Neural cell (in vitro differentiated cells): ENCODE results near the gene HMCN2. TPM values are rescaled to one million over a fixed set of nuclear protein-coding genes. Genes with fewer than 3 reads are reported as not detected.

Experiments
- H2AFZ ChIP-seq: fragments of 200-600, 300-800 bp; sonication (generic), shearing (Covaris generic); 2 replicates; pipeline ENCODE4 v1.6.0; 2014; ENCODE audit warnings: low read depth, mild to moderate bottlenecking, antibody characterized with exemption, low read length, moderate library complexity
- H3F3A ChIP-seq: fragments of 200-600 bp; shearing (Covaris generic); 2 replicates; pipeline ENCODE4 v1.6.1; 2016; ENCODE audit warnings: mild to moderate bottlenecking, moderate library complexity, mixed read lengths, antibody characterized with exemption, low read length; ENCODE audit not compliant: insufficient read depth, poor library complexity, severe bottlenecking
- H3K27ac ChIP-seq: fragments of 200-600, 300-800 bp; sonication (generic), shearing (Covaris generic); 2 replicates; pipeline ENCODE4 v1.5.1; 2014; ENCODE audit warnings: mild to moderate bottlenecking, low read length, moderate library complexity
- H3K27me3 ChIP-seq: fragments of 300-800, 200-600 bp; sonication (generic), shearing (Covaris generic); 2 replicates; pipeline ENCODE4 v1.6.0; 2014; ENCODE audit warnings: mild to moderate bottlenecking, low read depth, low read length, moderate library complexity; ENCODE audit not compliant: insufficient read depth
- H3K36me3 ChIP-seq: fragments of 300-800, 200-600 bp; sonication (generic), shearing (Covaris generic); 2 replicates; pipeline ENCODE4 v1.5.1; 2014; ENCODE audit warnings: mild to moderate bottlenecking, antibody characterized with exemption, low read length, moderate library complexity; ENCODE audit not compliant: insufficient read depth
- H3K4me2 ChIP-seq: fragments of 300-800, 200-600 bp; sonication (generic), shearing (Covaris generic); 2 replicates; pipeline ENCODE4 v1.6.0; 2014; ENCODE audit warnings: mild to moderate bottlenecking, low read length
- H3K4me3 ChIP-seq: fragments of 300-800, 200-600 bp; sonication (generic), shearing (Covaris generic); 2 replicates; pipeline ENCODE4 v1.5.1; 2014; ENCODE audit warnings: mild to moderate bottlenecking, low read length, moderate library complexity
- H3K79me2 ChIP-seq: fragments of 200-600 bp; shearing (Covaris generic); replicated peaks from 2 replicates; pipeline ENCODE4 v1.6.0; 2014; ENCODE audit warnings: mild to moderate bottlenecking, low read length, moderate library complexity; ENCODE audit not compliant: insufficient read depth
- H3K9ac ChIP-seq: fragments of 300-800, 200-600 bp; sonication (generic), shearing (Covaris generic); 2 replicates; pipeline ENCODE4 v1.6.1; 2016; ENCODE audit warnings: mild to moderate bottlenecking, low read length, mixed read lengths
- H3K9me2 ChIP-seq: fragments of 200-600 bp; shearing (Covaris generic); 2 replicates; pipeline ENCODE4 v1.6.1; 2016; ENCODE audit warnings: mild to moderate bottlenecking, low read length, mixed read lengths; ENCODE audit not compliant: insufficient read depth
- H3K9me3 ChIP-seq: fragments of 200-600, 300-800 bp; sonication (generic), shearing (Covaris generic); 2 replicates; pipeline ENCODE4 v1.6.1; 2016; ENCODE audit warnings: mild to moderate bottlenecking, mixed run types, low read length, moderate library complexity, mixed read lengths
- H4K20me1 ChIP-seq: fragments of 200-600 bp; shearing (Covaris generic); 2 replicates; pipeline ENCODE4 v1.6.1; 2016; ENCODE audit warnings: mild to moderate bottlenecking, mixed run types; ENCODE audit not compliant: insufficient read depth
- EP300 ChIP-seq: fragments of 450-650 bp; conservative IDR thresholded peaks from 2 replicates; pipeline ENCODE4 v1.6.1; 2014; ENCODE audit warnings: antibody characterized with exemption, mild to moderate bottlenecking, moderate library complexity; ENCODE audit not compliant: poor library complexity, severe bottlenecking
- EZH2 ChIP-seq: fragments of 200-600, 300-800 bp; shearing (Covaris generic), sonication (generic); IDR thresholded peaks from 2 replicates; pipeline ENCODE4 v1.6.1; 2014; ENCODE audit warnings: antibody characterized with exemption, low read length, borderline replicate concordance, mild to moderate bottlenecking; ENCODE audit not compliant: insufficient read depth, poor library complexity, severe bottlenecking
- MXI1 ChIP-seq: fragments of 450-650 bp; conservative IDR thresholded peaks from 2 replicates; pipeline ENCODE4 v1.6.1; 2014; ENCODE audit warnings: antibody characterized with exemption, mild to moderate bottlenecking; ENCODE audit not compliant: poor library complexity, severe bottlenecking
- POLR2AphosphoS5 ChIP-seq: IDR thresholded peaks from 2 replicates; pipeline ENCODE4 v1.6.1; 2012
- RAD21 ChIP-seq: fragments of 450-650 bp; conservative IDR thresholded peaks from 2 replicates; pipeline ENCODE4 v1.6.1; 2014; ENCODE audit warnings: antibody characterized with exemption, mild to moderate bottlenecking, moderate library complexity
- SMC3 ChIP-seq: fragments of 450-650 bp; conservative IDR thresholded peaks from 2 replicates; pipeline ENCODE4 v1.6.1; 2014; ENCODE audit warnings: antibody characterized with exemption, mild to moderate bottlenecking, moderate library complexity; ENCODE audit not compliant: poor library complexity
- TAF1 ChIP-seq: IDR thresholded peaks from 2 replicates; pipeline ENCODE4 v1.6.1; 2012; ENCODE audit warnings: low read depth
- polyA plus RNA-seq: library from polyadenylated mRNA; depleted of rRNA; stranded (reverse); fragments of >200 nt; gene quantifications from 2 replicates; pipeline ENCODE4 v1.2.3, GENCODE V29; 2014
- TF ChIP-seq, protein P1 (sequence below): IDR thresholded peaks from 2 replicates; pipeline ENCODE4 v1.6.1; 2012; ENCODE audit warnings: borderline replicate concordance
- TF ChIP-seq, protein P2 (sequence below): fragments of 450-650 bp; IDR thresholded peaks from 2 replicates; pipeline ENCODE4 v1.5.1; 2014; ENCODE audit warnings: antibody characterized with exemption, mild to moderate bottlenecking, moderate library complexity; ENCODE audit not compliant: poor library complexity, severe bottlenecking

Gene HMCN2
- polyA plus RNA-seq, 1 donor from 2014 or later = 1.7 TPM

DNA sequence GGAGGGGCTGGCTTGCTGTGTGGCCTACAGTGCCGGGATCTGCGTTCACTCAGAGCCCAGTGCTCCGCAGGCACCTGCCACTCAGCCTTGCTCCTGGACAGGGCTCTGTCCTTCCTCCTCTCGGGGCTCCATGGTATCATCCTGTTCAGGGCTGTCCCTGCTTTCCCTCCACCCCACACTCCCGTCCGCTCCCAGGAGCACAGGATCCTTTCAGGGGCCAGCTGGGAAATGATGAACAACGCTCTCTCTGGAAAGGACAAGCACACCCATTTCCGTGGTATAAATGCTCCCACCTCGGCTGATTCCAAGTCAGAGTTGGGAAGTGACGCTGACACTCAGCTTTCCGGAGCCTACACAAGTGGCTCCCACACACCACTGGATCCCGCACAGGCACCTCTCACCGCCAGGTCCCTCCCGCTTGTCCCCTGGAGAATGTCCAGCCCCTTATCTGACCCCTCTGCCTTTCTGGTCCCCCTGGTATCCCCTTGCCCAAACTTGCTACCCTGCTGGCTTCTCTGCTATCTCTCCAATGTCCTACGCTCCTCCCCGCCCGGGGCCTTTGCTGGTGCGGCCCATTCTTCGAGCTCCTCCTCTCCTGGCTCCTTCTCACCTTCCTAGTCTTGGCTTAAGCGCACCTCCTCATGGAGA, 21.3 kb downstream of the HMCN2 start:
- no peaks in the 10 kb centered on the region for H3K27me3 ChIP-seq
- no peak overlapping the region for H3K27ac ChIP-seq
- no peak for TF ChIP-seq EP300
- TF ChIP-seq, protein P1, sequence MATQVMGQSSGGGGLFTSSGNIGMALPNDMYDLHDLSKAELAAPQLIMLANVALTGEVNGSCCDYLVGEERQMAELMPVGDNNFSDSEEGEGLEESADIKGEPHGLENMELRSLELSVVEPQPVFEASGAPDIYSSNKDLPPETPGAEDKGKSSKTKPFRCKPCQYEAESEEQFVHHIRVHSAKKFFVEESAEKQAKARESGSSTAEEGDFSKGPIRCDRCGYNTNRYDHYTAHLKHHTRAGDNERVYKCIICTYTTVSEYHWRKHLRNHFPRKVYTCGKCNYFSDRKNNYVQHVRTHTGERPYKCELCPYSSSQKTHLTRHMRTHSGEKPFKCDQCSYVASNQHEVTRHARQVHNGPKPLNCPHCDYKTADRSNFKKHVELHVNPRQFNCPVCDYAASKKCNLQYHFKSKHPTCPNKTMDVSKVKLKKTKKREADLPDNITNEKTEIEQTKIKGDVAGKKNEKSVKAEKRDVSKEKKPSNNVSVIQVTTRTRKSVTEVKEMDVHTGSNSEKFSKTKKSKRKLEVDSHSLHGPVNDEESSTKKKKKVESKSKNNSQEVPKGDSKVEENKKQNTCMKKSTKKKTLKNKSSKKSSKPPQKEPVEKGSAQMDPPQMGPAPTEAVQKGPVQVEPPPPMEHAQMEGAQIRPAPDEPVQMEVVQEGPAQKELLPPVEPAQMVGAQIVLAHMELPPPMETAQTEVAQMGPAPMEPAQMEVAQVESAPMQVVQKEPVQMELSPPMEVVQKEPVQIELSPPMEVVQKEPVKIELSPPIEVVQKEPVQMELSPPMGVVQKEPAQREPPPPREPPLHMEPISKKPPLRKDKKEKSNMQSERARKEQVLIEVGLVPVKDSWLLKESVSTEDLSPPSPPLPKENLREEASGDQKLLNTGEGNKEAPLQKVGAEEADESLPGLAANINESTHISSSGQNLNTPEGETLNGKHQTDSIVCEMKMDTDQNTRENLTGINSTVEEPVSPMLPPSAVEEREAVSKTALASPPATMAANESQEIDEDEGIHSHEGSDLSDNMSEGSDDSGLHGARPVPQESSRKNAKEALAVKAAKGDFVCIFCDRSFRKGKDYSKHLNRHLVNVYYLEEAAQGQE = no peak
- no peak for TF ChIP-seq POLR2AphosphoS5
- TF ChIP-seq, protein P2, sequence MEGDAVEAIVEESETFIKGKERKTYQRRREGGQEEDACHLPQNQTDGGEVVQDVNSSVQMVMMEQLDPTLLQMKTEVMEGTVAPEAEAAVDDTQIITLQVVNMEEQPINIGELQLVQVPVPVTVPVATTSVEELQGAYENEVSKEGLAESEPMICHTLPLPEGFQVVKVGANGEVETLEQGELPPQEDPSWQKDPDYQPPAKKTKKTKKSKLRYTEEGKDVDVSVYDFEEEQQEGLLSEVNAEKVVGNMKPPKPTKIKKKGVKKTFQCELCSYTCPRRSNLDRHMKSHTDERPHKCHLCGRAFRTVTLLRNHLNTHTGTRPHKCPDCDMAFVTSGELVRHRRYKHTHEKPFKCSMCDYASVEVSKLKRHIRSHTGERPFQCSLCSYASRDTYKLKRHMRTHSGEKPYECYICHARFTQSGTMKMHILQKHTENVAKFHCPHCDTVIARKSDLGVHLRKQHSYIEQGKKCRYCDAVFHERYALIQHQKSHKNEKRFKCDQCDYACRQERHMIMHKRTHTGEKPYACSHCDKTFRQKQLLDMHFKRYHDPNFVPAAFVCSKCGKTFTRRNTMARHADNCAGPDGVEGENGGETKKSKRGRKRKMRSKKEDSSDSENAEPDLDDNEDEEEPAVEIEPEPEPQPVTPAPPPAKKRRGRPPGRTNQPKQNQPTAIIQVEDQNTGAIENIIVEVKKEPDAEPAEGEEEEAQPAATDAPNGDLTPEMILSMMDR = no peak
- no peak for TF ChIP-seq RAD21
- no peak for TF ChIP-seq SMC3

DNA sequence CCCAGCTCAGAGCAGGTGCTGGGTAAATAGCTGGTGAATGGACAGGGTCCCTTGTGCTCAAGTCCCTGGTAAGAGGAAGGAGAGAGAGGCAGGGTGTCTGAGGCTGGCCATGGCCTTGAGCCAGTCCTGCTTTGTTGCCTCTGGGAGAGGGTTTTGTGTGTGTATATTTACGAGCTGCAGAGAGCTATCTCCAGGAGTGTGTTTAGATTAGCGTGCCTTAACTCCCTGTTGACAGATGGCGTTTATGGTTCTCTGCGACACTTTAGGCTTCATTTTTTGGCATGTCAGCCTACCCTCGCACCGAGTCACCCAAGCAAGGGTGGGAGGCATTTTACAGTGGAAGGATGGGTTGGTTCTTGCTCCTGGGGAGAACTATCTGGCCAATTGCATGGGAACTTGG, 22.2 kb downstream of the HMCN2 start:
- no peak for TF ChIP-seq RAD21
- TF ChIP-seq, protein P1 = no peak
- no peak for TF ChIP-seq SMC3
- TF ChIP-seq, protein P2 = no peak
- TF ChIP-seq EP300 = no peak
- no peak for TF ChIP-seq TAF1
- TF ChIP-seq MXI1 = no peak
- no peak for TF ChIP-seq POLR2AphosphoS5
- TF ChIP-seq EZH2 = no peak
- Histone ChIP-seq H3K27me3 (no peaks in the 10 kb centered on the region), H3K9ac (no peak overlapping the region), H3K4me2 (no peak overlapping the region), H3K79me2 (no peaks in the 10 kb centered on the region), H3K9me3 (no peaks in the 10 kb centered on the region), H3K27ac (no peak overlapping the region), H3K9me2 (no peaks in the 10 kb centered on the region), H2AFZ (no peak overlapping the region), H3K4me3 (no peak overlapping the region), H4K20me1 (no peaks in the 10 kb centered on the region), H3K36me3 (no peaks in the 10 kb centered on the region), H3F3A (no peaks in the 10 kb centered on the region)

More for the DNA sequence above, 21.3 kb downstream of the HMCN2 start:
- no peaks in the 10 kb centered on the region for H3K9me2 ChIP-seq
- no peaks in the 10 kb centered on the region for H4K20me1 ChIP-seq
- no peaks in the 10 kb centered on the region for H3F3A ChIP-seq
- no peaks in the 10 kb centered on the region for H3K36me3 ChIP-seq
- no peak overlapping the region for H3K4me2 ChIP-seq
- no peaks in the 10 kb centered on the region for H3K79me2 ChIP-seq
- H3K9me3 ChIP-seq = no peaks in the 10 kb centered on the region
- H3K9ac ChIP-seq = no peak overlapping the region
- H2AFZ ChIP-seq = no peak overlapping the region
- H3K4me3 ChIP-seq = no peak overlapping the region
